HL-60 (cell line): ENCODE results near the gene GPC4.
"Not testable (repeated sequence)": the region's sequence is repeated elsewhere in the genome, so short reads cannot be mapped to it uniquely, and the experiment has no call there.

Experiments used
- DNase-seq, 2 experiments: peaks; one replicate each; pipeline ENCODE4 v3.0.0-alpha.2; 2010 to 2020; ENCODE audit warnings: low read depth in 1 of 2, low spot score in 1 of 2
- H3K27ac ChIP-seq: fragments of 250-450 bp; sonication (Bioruptor Pico); replicated peaks from 2 replicates; pipeline ENCODE4 v1.5.1; 2020; ENCODE audit warnings: mild to moderate bottlenecking, moderate library complexity
- H3K27me3 ChIP-seq: fragments of 250-450 bp; sonication (Bioruptor Pico); 2 replicates; pipeline ENCODE4 v1.5.1; 2021; ENCODE audit warnings: mild to moderate bottlenecking, moderate library complexity; ENCODE audit not compliant: insufficient read depth, poor library complexity, severe bottlenecking
- H3K4me3 ChIP-seq: replicated peaks from 2 replicates; pipeline ENCODE4 v1.5.1; 2011; ENCODE audit warnings: mild to moderate bottlenecking, control low read depth, low read length; ENCODE audit not compliant: insufficient read depth
- CTCF ChIP-seq: IDR thresholded peaks from one replicate; pipeline ENCODE4 v1.5.1; 2011; ENCODE audit warnings: low read length, control low read depth, inconsistent platforms; ENCODE audit not compliant: insufficient read depth
- GABPA ChIP-seq: IDR thresholded peaks from 2 replicates; pipeline ENCODE4 v1.6.1; 2012; ENCODE audit warnings: low read depth
- POLR2AphosphoS5 ChIP-seq: IDR thresholded peaks from 2 replicates; pipeline ENCODE4 v1.6.1; 2012; ENCODE audit warnings: low read depth
- REST ChIP-seq: IDR thresholded peaks from 2 replicates; pipeline ENCODE4 v1.6.1; 2012; ENCODE audit warnings: low read depth; ENCODE audit not compliant: insufficient replicate concordance
- SPI1 ChIP-seq: IDR thresholded peaks from 2 replicates; pipeline ENCODE4 v1.6.1; 2012; ENCODE audit warnings: low read depth, mild to moderate bottlenecking, borderline replicate concordance

GPC4 gene

GRCh38 chrX:133325422-133325821 lies 89.9 kb downstream of the GPC4 start:
- TF ChIP-seq SPI1 (no peak), CTCF (no peak), POLR2AphosphoS5 (no peak), REST (no peak), GABPA (no peak)
- Histone ChIP-seq H3K27me3 (no peaks in the 10 kb centered on the region), H3K27ac (no peak overlapping the region), H3K4me3 (no peak overlapping the region)
- DNase-seq, result no peak

- no peak for DNase-seq
- no peak overlapping the region for H3K27ac ChIP-seq
- no peak overlapping the region for H3K4me3 ChIP-seq
- no peaks in the 10 kb centered on the region for H3K27me3 ChIP-seq
- TF ChIP-seq REST, result no peak
- TF ChIP-seq CTCF, result no peak
- TF ChIP-seq SPI1, result no peak
- TF ChIP-seq POLR2AphosphoS5, result no peak
- no peak for TF ChIP-seq GABPA
These were observed 91.9 kb downstream of the GPC4 start for GRCh38 chrX:133323431-133323830.

GRCh38 chrX:133322269-133322668 lies 93.0 kb downstream of the GPC4 start:
- DNase-seq, H3K4me3 ChIP-seq, H3K27me3 ChIP-seq, H3K27ac ChIP-seq: not testable (repeated sequence)

GRCh38 chrX:133321451-133321850 lies 93.8 kb downstream of the GPC4 start:
- H3K27ac ChIP-seq, result no peak overlapping the region
- DNase-seq, result no peak

More at GRCh38 chrX:133321451-133321850, 93.8 kb downstream of the GPC4 start:
- Histone ChIP-seq H3K27me3 (no peaks in the 10 kb centered on the region), H3K4me3 (no peak overlapping the region)
- TF ChIP-seq POLR2AphosphoS5 (no peak), CTCF (no peak), REST (no peak), SPI1 (no peak), GABPA (no peak)
